ENCODE measurements around the gene C2CD2. TPM values are rescaled to one million over a fixed set of nuclear protein-coding genes. Genes with fewer than 3 reads are reported as not detected.
"Not testable (repeated sequence)": the region's sequence is repeated elsewhere in the genome, so short reads cannot be mapped to it uniquely, and the experiment has no call there.

The C2CD2 gene
- total and polyA plus RNA-seq, 2 of the 8 experiments (the other 6 are each of a cell fraction or from before 2014, with no cell fraction given) = 10.4 to 13.0 TPM

DNA sequence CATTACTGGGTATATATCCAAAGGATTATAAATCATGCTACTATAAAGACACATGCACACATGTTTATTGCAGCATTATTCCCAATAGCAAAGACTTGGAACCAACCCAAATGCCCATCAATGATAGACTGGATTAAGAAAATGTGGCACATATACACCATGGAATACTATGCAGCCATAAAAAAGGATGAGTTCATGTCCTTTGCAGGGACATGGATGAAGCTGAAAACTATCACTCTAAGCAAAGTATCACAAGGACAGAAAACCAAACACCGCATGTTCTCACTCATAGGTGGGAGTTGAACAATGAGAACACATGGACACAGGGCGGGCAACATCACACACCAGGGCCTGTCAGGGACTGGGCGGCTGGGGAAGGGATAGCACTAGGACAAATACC lies 4.2 kb downstream of the C2CD2 start:
- H3K9me3 ChIP-seq (ENCODE audit: insufficient read depth in 2 of 2, low read depth in 1 of 2, low read length in 1 of 2); H3K79me1 ChIP-seq (ENCODE audit: low read depth, low read length); H3K4ac ChIP-seq (replicated peaks; ENCODE audit: insufficient read length, low read depth, low read length); H3K56ac ChIP-seq (replicated peaks; ENCODE audit: insufficient read length, low read depth, low read length); H2AK5ac ChIP-seq (ENCODE audit: low read depth, low read length); H4K5ac ChIP-seq (ENCODE audit: insufficient read length, low read depth, low read length); FAIRE-seq; H4K8ac ChIP-seq (ENCODE audit: extremely low read depth, insufficient read depth, low read length); H3K14ac ChIP-seq (ENCODE audit: insufficient read length); H2BK12ac ChIP-seq (ENCODE audit: low read depth, low read length); H3K9ac ChIP-seq (replicated peaks in 1 of 4; ENCODE audit: extremely low read depth in 1 of 4, low read depth in 3 of 4, low read length in 3 of 4); H2BK120ac ChIP-seq (replicated peaks; ENCODE audit: low read depth, low read length); H2BK5ac ChIP-seq (ENCODE audit: low read depth, low read length); H3K4me3 ChIP-seq (ENCODE audit: extremely low read depth in 1 of 4, insufficient read depth in 2 of 4, low read depth in 3 of 4, low read length in 4 of 4); H2AFZ ChIP-seq (ENCODE audit: low read length); H3K27ac ChIP-seq (ENCODE audit: low read depth, low read length); H2BK20ac ChIP-seq (ENCODE audit: low read length); H3K23ac ChIP-seq (ENCODE audit: insufficient read length); H2BK15ac ChIP-seq (ENCODE audit: low read length); H3K4me2 ChIP-seq (ENCODE audit: insufficient read depth in 1 of 2, low read depth in 2 of 2, low read length in 2 of 2); H4K91ac ChIP-seq (replicated peaks; ENCODE audit: insufficient read length, low read length); DNase-seq (ENCODE audit: low read depth in 1 of 2, low spot score in 2 of 2); H3K36me3 ChIP-seq (ENCODE audit: control insufficient read depth in 2 of 4, insufficient read depth in 4 of 4, low read length in 3 of 4); H3K18ac ChIP-seq (ENCODE audit: extremely low read depth, low read length): not testable (repeated sequence)
- H3K23me2 ChIP-seq (ENCODE audit: low read depth, low read length) = peaks cover 16% of the 10 kb centered on the region; the same call in 1 of the 2 replicates
- peaks cover 0 to 16% (median 13%) of the 10 kb centered on the region in 4 experiments; a peak in 6 of 7 replicates for H3K27me3 ChIP-seq (replicated peaks in 1 of 4; ENCODE audit: control insufficient read depth in 3 of 4, extremely low read depth in 1 of 4, insufficient read depth in 3 of 4, low read length in 3 of 4)
- POLR2A ChIA-PET (ENCODE audit: partially characterized antibody) = interaction anchor here (1.1 kb wide), 1 partner anchor 71 kb away, joined by 3 read pairs; the partner anchor contains the start of gene PRDM15
- H3K79me2 ChIP-seq (ENCODE audit: control insufficient read depth in 1 of 2, insufficient read depth in 2 of 2, low read length in 2 of 2) = peaks cover 0 to 17% of the 10 kb centered on the region in 2 experiments; a peak in 2 of 4 replicates
- WGBS, 2 experiments (ENCODE audit: extremely low coverage in 1 of 2, insufficient coverage in 1 of 2, insufficient read length in 1 of 2, insufficient replicate concordance in 2 of 2, low coverage in 1 of 2, low lambda C conversion rate in 2 of 2, missing lambda C conversion rate in 1 of 2) = 91% methylated on average over 3 of the region's 3 CpGs; no CpG with 5 or more reads in 1 of the 2 experiments
- peaks cover 0 to 30% (median 21%) of the 10 kb centered on the region in 4 experiments; a peak in 6 of 7 replicates for H3K4me1 ChIP-seq (replicated peaks in 1 of 4; ENCODE audit: control insufficient read depth in 3 of 4, insufficient read depth in 4 of 4, low read length in 3 of 4)
- peaks cover 4 to 11% of the 10 kb centered on the region in 2 experiments for H4K20me1 ChIP-seq (replicated peaks in 1 of 2; ENCODE audit: control insufficient read depth in 1 of 2, insufficient read depth in 2 of 2, low read length in 2 of 2)
- CTCF ChIA-PET (ENCODE audit: partially characterized antibody) = interaction anchor here (1.2 to 2.0 kb wide), 2 partner anchors 57 to 103 kb away, joined by 4 to 5 read pairs; no protein-coding TSS in a partner anchor
